Stimulated activated CD4-positive, alpha-beta T cell treated with anti-CD3 and anti-CD28 coated beads, Interleukin-1b, Interleukin-23, amount 100 ng/mL, for 48 hours (primary cell): ENCODE measurements around the gene KIAA1191.

Experiments
- DNase-seq: peaks from one replicate; pipeline ENCODE4 v3.0.0-alpha.2; 2020

Gene KIAA1191

GRCh38 chr5:176365351-176366231 is 4.0 kb upstream of the KIAA1191 start, which contains the start of gene ARL10:
ARL10 (plus strand) TSS chr5:176365487; CDS start chr5:176365564, 77 bp downstream.
- DNase-seq = peak; percentile 62

- DNase-seq = no peak
Observed at GRCh38 chr5:176364765-176365350, 3.3 kb upstream of the KIAA1191 start.

GRCh38 chr5:176362233-176362490 is 598 bp upstream of the KIAA1191 start:
- DNase-seq = no peak

- no peak for DNase-seq
Observed at GRCh38 chr5:176360894-176361436, 599 bp downstream of the KIAA1191 start.

- DNase-seq = no peak
Observed at GRCh38 chr5:176359658-176360057, 1.9 kb downstream of the KIAA1191 start.

GRCh38 chr5:176356179-176356566 is 5.4 kb downstream of the KIAA1191 start:
- DNase-seq = no peak

- DNase-seq = no peak
Observed at GRCh38 chr5:176355400-176356178, 6.0 kb downstream of the KIAA1191 start.

GRCh38 chr5:176353533-176353932 is 8.0 kb downstream of the KIAA1191 start:
- no peak for DNase-seq

- DNase-seq = no peak
Observed at GRCh38 chr5:176352116-176352878, 9.3 kb downstream of the KIAA1191 start.

GRCh38 chr5:176350416-176350815 is 11.1 kb downstream of the KIAA1191 start:
- no peak for DNase-seq

GRCh38 chr5:176342766-176343458 is 18.7 kb downstream of the KIAA1191 start:
- DNase-seq = no peak

GRCh38 chr5:176342158-176342483 is 19.4 kb downstream of the KIAA1191 start:
- DNase-seq = no peak

GRCh38 chr5:176341325-176342157 is 20.0 kb downstream of the KIAA1191 start:
- no peak for DNase-seq

GRCh38 chr5:176339304-176339703 is 22.3 kb downstream of the KIAA1191 start:
- no peak for DNase-seq

GRCh38 chr5:176337913-176338312 is 23.7 kb downstream of the KIAA1191 start:
- DNase-seq = no peak

GRCh38 chr5:176334031-176334770 is 27.4 kb downstream of the KIAA1191 start:
- no peak for DNase-seq

GRCh38 chr5:176320577-176320976 is 41.0 kb downstream of the KIAA1191 start:
- DNase-seq = no peak

GRCh38 chr5:176319827-176320554 is 41.6 kb downstream of the KIAA1191 start:
- no peak for DNase-seq

- no peak for DNase-seq
Observed at GRCh38 chr5:176317534-176318374, 43.8 kb downstream of the KIAA1191 start.
